K562 (cell line): ENCODE data around the gene MRNIP. TPM values are rescaled to one million over a fixed set of nuclear protein-coding genes. Genes with fewer than 3 reads are reported as not detected.

Experiments
- BCL6 ChIP-seq: fragments of 250-450 bp; sonication (Bioruptor Pico); IDR thresholded peaks from 2 replicates; pipeline ENCODE4 v1.4.0; 2020
- CTCFL ChIP-seq: IDR thresholded peaks from 2 replicates; pipeline ENCODE4 v1.6.1; 2011; ENCODE audit warnings: borderline replicate concordance, low read depth, mild to moderate bottlenecking, moderate library complexity, low read length; ENCODE audit not compliant: insufficient read depth, poor library complexity, severe bottlenecking
- DDX20 ChIP-seq: fragments of 450-650 bp; IDR thresholded peaks from 2 replicates; pipeline ENCODE4 v1.6.1; 2016; ENCODE audit warnings: missing genetic modification characterization, low read depth, mild to moderate bottlenecking, missing compliant biosample characterization, moderate library complexity
- HES1 ChIP-seq: fragments of 450-650 bp; IDR thresholded peaks from 2 replicates; pipeline ENCODE4 v1.6.1; 2016; ENCODE audit warnings: low read depth, mild to moderate bottlenecking, moderate library complexity
- KHSRP ChIP-seq: fragments of 450-650 bp; IDR thresholded peaks from 2 replicates; pipeline ENCODE4 v1.6.1; 2017
- MAFF ChIP-seq: IDR thresholded peaks from 2 replicates; pipeline ENCODE4 v1.6.1; 2012; ENCODE audit warnings: low read length, improper control_type of control experiment
- RBM14 ChIP-seq: fragments of 200-400 bp; formaldehyde crosslinking; IDR thresholded peaks from 2 replicates; pipeline ENCODE4 v1.6.1; 2018; ENCODE audit warnings: low read depth, mild to moderate bottlenecking, low read length, moderate library complexity, borderline replicate concordance; ENCODE audit not compliant: insufficient read depth
- RCOR1 ChIP-seq, 2 experiments: IDR thresholded peaks; 2 replicates each; pipeline ENCODE4 v1.6.1; 2012; ENCODE audit warnings: low read depth in 2 of 2, low read length in 2 of 2, borderline replicate concordance in 1 of 2, improper control_type of control experiment in 1 of 2
- RFX1 ChIP-seq: fragments of 450-650 bp; IDR thresholded peaks from 2 replicates; pipeline ENCODE4 v1.6.1; 2016; ENCODE audit warnings: mild to moderate bottlenecking, moderate library complexity
- RUNX1 ChIP-seq: sonication (generic); IDR thresholded peaks from 2 replicates; pipeline ENCODE4 v1.6.1; 2016; ENCODE audit warnings: antibody characterized with exemption, low read depth
- SP1 ChIP-seq: sonication (generic); formaldehyde crosslinking; IDR thresholded peaks from 2 replicates; pipeline ENCODE4 v1.8.1; 2022; ENCODE audit warnings: mild to moderate bottlenecking, missing genetic modification reagents
- TSC22D4 ChIP-seq: fragments of 450-650 bp; IDR thresholded peaks from 2 replicates; pipeline ENCODE4 v1.6.1; 2016; ENCODE audit warnings: missing genetic modification characterization, missing biosample characterization, control low read depth
- ZBTB43 ChIP-seq: sonication (generic); formaldehyde crosslinking; IDR thresholded peaks from 2 replicates; pipeline ENCODE4 v1.8.0; 2023; ENCODE audit warnings: mild to moderate bottlenecking, missing genetic modification reagents
- ZNF445 ChIP-seq: fragments of 250-450 bp; sonication (Bioruptor Pico); IDR thresholded peaks from 2 replicates; pipeline ENCODE4 v1.4.0; 2020; ENCODE audit warnings: low read depth, mild to moderate bottlenecking, moderate library complexity
- ZNF57 ChIP-seq: fragments of 450-650 bp; formaldehyde crosslinking; IDR thresholded peaks from 2 replicates; pipeline ENCODE4 v1.4.0; 2020; ENCODE audit warnings: mild to moderate bottlenecking, moderate library complexity
- polyA plus RNA-seq, 8 experiments: library from polyadenylated mRNA; depleted of rRNA in 4 of 8; stranded (reverse) in 5 of 8; unstranded in 3 of 8; fragments of >200 nt; fragmentation: Nextera tagmentation in 2 of 8; fragmentation: Illumina TruSeq in 1 of 8; extraction: Ambion mirVana in 2 of 8; extraction: Trizol in 1 of 8; gene quantifications; 2 replicates each; pipeline versions ENCODE4 v1.2.1 to v1.2.3, GENCODE V29; 2011 to 2014; ENCODE audit warnings: inconsistent platforms in 1 of 8, missing spikeins in 1 of 8
- total RNA-seq, 7 experiments: library from RNA; depleted of rRNA in 6 of 7; stranded (reverse); fragments of >200 nt in 6 of 7; fragmentation: Illumina TruSeq in 2 of 7; extraction: Trizol in 2 of 7; gene quantifications; 2 replicates each; pipeline versions ENCODE4 v1.2.1 to v1.2.3, GENCODE V29; 2011 to 2021; ENCODE audit warnings: low replicate concordance in 1 of 7
- TF ChIP-seq, protein P1 (sequence below), 2 experiments: fragments of 450-650 bp; formaldehyde crosslinking in 1 of 2; IDR thresholded peaks; 2 replicates each; pipeline versions ENCODE4 v1.4.0 to v1.6.1; 2014 to 2020; ENCODE audit warnings: mild to moderate bottlenecking in 2 of 2, borderline replicate concordance in 1 of 2, low read depth in 1 of 2

Gene MRNIP
- total and polyA plus RNA-seq, 9 of the 15 experiments (the other 6 are each of a cell fraction or from before 2014, with no cell fraction given): 3.6 to 39.0 (median 16.8) TPM

- TF ChIP-seq ZNF445 (CRISPR knock-in tag) (no peak), ZNF57 (CRISPR knock-in tag) (no peak), KHSRP (no peak), RUNX1 (no peak), RFX1 (no peak), CTCFL (peak; percentile 65), MAFF (no peak), DDX20 (no peak), HES1 (no peak), RCOR1 (IDR thresholded peaks at IDR 0.05; ENCODE audit: borderline replicate concordance in 1 of 2, low read depth in 2 of 2, low read length in 2 of 2) (peak in 1 of 2 experiments; percentile 26; a peak in 1 of 4 replicates), TSC22D4 (no peak), RBM14 (no peak), ZBTB43 (CRISPR knock-in tag) (no peak), SP1 (CRISPR knock-in tag) (no peak), BCL6 (CRISPR knock-in tag) (no peak)
- TF ChIP-seq, protein P1, sequence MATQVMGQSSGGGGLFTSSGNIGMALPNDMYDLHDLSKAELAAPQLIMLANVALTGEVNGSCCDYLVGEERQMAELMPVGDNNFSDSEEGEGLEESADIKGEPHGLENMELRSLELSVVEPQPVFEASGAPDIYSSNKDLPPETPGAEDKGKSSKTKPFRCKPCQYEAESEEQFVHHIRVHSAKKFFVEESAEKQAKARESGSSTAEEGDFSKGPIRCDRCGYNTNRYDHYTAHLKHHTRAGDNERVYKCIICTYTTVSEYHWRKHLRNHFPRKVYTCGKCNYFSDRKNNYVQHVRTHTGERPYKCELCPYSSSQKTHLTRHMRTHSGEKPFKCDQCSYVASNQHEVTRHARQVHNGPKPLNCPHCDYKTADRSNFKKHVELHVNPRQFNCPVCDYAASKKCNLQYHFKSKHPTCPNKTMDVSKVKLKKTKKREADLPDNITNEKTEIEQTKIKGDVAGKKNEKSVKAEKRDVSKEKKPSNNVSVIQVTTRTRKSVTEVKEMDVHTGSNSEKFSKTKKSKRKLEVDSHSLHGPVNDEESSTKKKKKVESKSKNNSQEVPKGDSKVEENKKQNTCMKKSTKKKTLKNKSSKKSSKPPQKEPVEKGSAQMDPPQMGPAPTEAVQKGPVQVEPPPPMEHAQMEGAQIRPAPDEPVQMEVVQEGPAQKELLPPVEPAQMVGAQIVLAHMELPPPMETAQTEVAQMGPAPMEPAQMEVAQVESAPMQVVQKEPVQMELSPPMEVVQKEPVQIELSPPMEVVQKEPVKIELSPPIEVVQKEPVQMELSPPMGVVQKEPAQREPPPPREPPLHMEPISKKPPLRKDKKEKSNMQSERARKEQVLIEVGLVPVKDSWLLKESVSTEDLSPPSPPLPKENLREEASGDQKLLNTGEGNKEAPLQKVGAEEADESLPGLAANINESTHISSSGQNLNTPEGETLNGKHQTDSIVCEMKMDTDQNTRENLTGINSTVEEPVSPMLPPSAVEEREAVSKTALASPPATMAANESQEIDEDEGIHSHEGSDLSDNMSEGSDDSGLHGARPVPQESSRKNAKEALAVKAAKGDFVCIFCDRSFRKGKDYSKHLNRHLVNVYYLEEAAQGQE (IDR thresholded peaks at IDR 0.05; ENCODE audit: borderline replicate concordance): peak; percentile 54; the same call in 1 of the 2 replicates
- TF ChIP-seq, protein P1 (CRISPR knock-in tag; IDR thresholded peaks at IDR 0.05; ENCODE audit: low read depth): no peak
Observed at GRCh38 chr5:179870403-179870903, 11.8 kb upstream of the MRNIP start (continued).
